HPDE6-E6E7 (cell line): ENCODE data around the gene DAPK2.
"Not testable (repeated sequence)": the region's sequence is repeated elsewhere in the genome, so short reads cannot be mapped to it uniquely, and the experiment has no call there.

Experiments used
- DNase-seq: peaks from one replicate; pipeline ENCODE4 v3.0.0; 2011; ENCODE audit warnings: missing footprints; ENCODE audit errors: extremely low spot score

DAPK2 gene

GRCh38 chr15:64053674-64054073 lies 7.4 kb upstream of the DAPK2 start:
- DNase-seq: not testable (repeated sequence)

GRCh38 chr15:64052925-64053491 lies 6.7 kb upstream of the DAPK2 start:
- no peak for DNase-seq

GRCh38 chr15:64051407-64052259 lies 5.3 kb upstream of the DAPK2 start:
- no peak for DNase-seq

- DNase-seq: no peak
Measured at GRCh38 chr15:64051093-64051402, 4.8 kb upstream of the DAPK2 start.

GRCh38 chr15:64050281-64051092 lies 4.2 kb upstream of the DAPK2 start:
- no peak for DNase-seq

- DNase-seq: no peak
Measured at GRCh38 chr15:64048781-64049460, 2.6 kb upstream of the DAPK2 start.

GRCh38 chr15:64045774-64046420 lies 388 bp downstream of the DAPK2 start:
- no peak for DNase-seq

- DNase-seq: no peak
Measured at GRCh38 chr15:64045101-64045435, 1.2 kb downstream of the DAPK2 start.

GRCh38 chr15:64044300-64045100 lies 1.8 kb downstream of the DAPK2 start:
- no peak for DNase-seq

GRCh38 chr15:64038878-64039610 lies 7.2 kb downstream of the DAPK2 start:
- DNase-seq: no peak

- DNase-seq: no peak
Measured at GRCh38 chr15:64037966-64038365, 8.3 kb downstream of the DAPK2 start.

- DNase-seq: no peak
Measured at GRCh38 chr15:64037116-64037515, 9.2 kb downstream of the DAPK2 start.

- DNase-seq: no peak
Measured at GRCh38 chr15:64035525-64035924, 10.8 kb downstream of the DAPK2 start.

GRCh38 chr15:64034519-64034918 lies 11.8 kb downstream of the DAPK2 start:
- no peak for DNase-seq

- no peak for DNase-seq
Measured at GRCh38 chr15:64032329-64032728, 14.0 kb downstream of the DAPK2 start.

GRCh38 chr15:64030123-64030522 lies 16.2 kb downstream of the DAPK2 start:
- no peak for DNase-seq

GRCh38 chr15:64029633-64030032 lies 16.7 kb downstream of the DAPK2 start:
- no peak for DNase-seq

- DNase-seq: no peak
Measured at GRCh38 chr15:64029110-64029509, 17.2 kb downstream of the DAPK2 start.

GRCh38 chr15:64026591-64026990 lies 19.7 kb downstream of the DAPK2 start:
- DNase-seq: no peak
